ENCODE measurements around the gene FZD7. TPM values are rescaled to one million over a fixed set of nuclear protein-coding genes. Genes with fewer than 3 reads are reported as not detected.

FZD7 gene
- polyA plus RNA-seq, 1 donor = 64.1 TPM

- DNase-seq = peak; percentile 31
These were observed 3.0 kb downstream of the FZD7 start for GRCh38 chr2:202036601-202037037.

DNA sequence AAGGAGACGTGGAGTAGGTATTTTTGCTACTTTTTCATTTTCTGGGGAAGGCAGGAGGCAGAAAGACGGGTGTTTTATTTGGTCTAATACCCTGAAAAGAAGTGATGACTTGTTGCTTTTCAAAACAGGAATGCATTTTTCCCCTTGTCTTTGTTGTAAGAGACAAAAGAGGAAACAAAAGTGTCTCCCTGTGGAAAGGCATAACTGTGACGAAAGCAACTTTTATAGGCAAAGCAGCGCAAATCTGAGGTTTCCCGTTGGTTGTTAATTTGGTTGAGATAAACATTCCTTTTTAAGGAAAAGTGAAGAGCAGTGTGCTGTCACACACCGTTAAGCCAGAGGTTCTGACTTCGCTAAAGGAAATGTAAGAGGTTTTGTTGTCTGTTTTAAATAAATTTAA is 3.4 kb downstream of the FZD7 start:
- DNase-seq = peak; percentile 28

GRCh38 chr2:202038471-202039277 is 5.0 kb downstream of the FZD7 start:
- peak; percentile 26 for DNase-seq

- no peak for DNase-seq
These were observed 5.8 kb downstream of the FZD7 start for GRCh38 chr2:202039278-202040078.

DNA sequence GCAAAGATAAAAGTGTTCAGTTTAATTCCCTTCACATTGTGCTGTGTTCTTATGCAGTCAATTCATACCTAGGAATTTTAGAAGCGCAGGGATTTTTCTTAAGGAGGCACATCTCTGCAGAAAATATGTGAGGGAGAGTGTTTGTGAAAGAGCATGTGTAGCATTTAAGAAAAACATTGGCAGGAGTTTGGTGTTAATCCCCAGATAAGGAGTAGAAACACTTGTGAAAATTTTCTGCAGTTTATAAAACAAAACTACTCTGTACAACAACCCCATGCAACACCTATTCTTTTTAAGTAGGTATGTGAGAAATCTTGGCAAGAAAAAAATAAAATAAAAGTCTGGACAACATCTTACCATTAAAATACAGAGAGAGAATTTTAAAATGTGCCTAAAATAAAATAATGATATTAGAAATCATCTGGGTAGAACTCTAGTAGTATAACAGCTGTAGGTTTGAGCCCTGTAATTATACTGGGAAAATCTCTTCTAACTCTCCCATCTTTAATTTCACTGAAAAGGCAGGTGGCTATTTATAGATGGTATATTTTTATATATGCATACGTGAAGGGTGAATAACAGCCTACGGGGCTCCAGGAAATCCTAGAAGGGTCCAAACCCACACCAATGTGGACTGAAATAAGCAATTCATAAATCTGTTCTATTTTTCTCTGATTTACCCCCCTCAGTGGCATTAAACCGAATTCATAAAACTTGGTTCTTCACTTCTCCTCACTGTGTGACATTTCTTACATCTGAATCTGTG is 6.6 kb downstream of the FZD7 start:
- DNase-seq = no peak

DNA sequence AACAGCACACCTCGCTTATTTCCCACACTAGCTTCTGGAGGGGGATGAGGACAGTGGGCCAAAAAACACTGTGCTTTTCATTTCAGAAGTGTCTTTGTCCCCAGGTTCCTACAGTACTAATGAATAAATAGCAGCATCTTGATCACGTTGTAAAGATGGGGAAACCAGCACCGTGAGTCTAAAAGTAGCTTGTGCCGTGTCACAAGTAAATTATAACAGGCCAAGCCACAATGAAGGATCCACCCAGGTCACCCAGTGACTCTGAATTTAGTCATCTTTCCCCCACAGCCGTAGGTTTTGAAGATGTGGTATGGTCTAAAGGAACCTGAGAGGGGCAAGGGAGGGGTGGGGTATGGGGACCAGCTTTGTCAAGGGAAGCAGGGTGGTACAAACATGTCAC is 8.8 kb downstream of the FZD7 start:
- DNase-seq = no peak

GRCh38 chr2:202043475-202043874 is 9.8 kb downstream of the FZD7 start:
- DNase-seq = no peak

DNA sequence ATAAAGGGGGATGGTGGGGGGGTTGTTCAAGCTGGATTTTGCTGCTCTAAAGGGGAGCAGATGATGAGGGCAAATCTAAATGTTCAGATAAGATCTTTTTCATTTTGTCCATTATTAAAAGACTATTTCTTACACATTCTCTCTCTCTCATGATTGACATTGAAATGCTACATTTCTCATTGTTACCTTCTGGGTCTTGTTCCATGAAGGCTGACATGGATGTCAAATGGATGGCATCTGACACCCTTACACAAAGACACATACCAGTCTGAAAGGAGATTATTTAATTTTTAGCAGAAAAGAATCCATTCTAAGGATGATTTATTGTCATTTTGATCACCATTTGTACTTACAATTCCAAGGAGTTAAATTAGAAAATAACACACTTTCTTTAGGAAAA is 11.1 kb downstream of the FZD7 start:
- DNase-seq = no peak

GRCh38 chr2:202046572-202046971 is 12.9 kb downstream of the FZD7 start:
- no peak for DNase-seq

GRCh38 chr2:202049092-202049728 is 15.6 kb downstream of the FZD7 start:
- no peak for DNase-seq

DNA sequence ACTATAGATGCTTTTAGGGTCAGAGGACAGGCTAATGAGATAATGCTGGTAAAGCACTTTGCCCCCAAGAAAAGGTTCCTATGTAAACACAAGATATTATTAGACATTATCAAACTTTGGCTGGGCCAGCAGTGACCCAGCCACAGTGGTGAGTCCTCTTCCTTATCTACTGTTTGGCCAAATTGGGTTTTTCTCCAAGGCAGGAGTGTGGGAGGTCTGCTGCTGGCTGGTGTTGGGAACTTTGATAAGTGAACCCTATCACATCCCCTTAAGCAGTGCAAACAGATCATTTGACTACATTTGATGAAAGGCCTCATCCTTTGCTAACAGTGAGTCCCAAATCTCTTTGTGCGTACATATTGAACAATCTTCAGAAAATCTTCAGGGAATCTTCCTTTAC is 16.2 kb downstream of the FZD7 start:
- DNase-seq = no peak

DNA sequence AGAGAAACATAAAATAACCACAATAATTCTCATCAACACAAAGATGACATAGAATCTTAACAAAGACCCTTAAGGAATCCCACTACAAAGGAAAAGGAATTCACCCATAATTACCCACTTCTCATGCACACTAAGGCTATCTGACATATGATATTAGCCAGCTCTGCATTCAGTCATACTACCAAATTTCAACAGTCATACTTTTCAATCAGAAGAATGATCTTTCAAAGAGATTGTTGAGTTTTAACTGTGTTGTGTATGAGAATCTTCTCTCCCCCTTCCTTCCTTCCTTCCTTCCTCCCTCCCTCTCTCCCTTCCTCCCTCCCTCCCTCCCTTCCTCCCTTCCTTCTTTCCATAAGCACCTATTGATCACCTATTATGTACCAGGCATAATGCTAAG is 17.0 kb downstream of the FZD7 start:
- no peak for DNase-seq

DNA sequence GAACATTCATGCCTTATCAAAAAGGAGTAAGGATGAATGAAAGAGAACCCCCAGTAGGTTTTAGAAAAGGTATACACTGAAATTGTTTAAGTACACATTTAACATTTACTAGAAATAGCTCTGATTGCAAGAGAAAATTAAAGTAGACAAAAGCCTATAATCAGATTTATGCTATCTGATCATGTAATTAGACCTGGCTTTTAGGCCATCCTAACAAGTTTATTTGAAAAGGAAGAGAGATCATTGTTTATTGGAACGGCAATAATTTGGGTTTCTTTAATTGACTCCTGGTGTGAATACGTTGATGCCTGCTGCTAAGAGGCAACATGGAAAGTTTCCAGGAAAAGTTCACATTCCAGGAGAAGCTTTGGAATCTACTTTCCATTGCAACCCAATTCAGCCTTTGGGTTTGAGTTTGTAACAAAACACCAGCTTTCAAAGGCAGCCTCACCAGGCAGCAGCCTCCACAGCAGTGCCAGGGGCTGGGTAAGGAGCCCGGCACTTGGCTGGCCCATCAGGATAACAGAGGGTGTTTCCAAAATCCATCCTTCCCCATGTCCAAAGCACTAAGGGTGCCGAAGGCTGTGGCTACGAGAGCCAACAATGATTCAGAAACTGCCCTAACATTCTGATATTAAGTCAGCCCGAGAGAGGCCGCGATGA is 18.0 kb downstream of the FZD7 start:
- no peak for DNase-seq

DNA sequence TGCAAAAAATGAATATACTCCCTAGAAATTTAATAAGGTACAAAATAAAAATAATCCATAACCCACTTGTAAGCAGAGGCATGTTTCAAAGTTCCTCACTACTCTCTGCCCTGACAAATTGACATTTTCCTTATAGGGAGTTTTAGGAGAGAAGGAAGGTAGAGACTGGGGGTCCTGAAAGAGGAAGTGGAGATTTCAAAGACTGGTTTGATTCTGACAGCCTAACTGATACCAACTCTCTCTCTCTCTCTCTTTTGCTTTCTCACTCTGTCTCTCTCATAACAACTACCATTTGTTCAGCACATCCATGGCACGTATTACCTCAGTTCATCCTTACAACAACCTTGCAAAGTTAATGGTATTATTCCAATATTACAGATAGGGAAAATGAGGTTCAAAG is 18.6 kb downstream of the FZD7 start:
- DNase-seq = no peak

- no peak for DNase-seq
These were observed 21.0 kb downstream of the FZD7 start for GRCh38 chr2:202054679-202055078.

DNA sequence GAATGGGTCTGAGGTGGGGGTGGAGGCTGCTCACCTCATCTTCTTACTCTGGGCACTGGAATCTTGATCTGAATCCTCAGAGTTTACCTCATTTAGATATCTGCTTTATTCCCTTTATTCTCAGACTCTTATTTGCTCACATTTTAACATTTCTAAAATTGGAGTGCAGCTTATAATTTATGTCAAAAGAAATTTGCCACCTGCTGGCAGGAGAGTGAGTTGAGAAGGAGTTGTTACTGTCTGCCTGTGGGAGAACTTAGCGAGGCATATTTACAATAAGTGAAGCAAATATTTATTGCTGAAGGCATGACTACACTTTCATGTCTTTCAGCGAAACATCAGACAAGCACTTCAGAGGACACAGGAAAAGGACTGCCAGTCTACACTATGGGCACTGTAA is 23.0 kb downstream of the FZD7 start:
- DNase-seq = no peak

DNA sequence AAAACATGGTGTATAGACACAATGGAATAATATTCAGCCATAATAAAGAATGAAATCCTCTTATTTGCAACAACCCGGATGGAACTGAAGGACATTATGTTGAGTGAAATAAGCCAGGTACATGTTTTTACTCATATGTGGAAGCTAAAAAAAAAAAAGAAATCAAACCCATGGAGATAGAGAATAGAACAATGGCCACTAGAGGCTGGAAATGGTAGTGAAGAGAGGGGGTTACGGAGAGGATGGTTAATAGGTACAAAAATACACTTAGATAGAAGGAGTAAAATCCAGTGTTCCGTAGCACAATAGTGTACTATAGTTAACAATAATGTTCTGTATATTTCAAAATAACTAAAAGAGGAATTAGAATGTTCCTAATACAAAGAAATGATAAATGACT is 26.6 kb downstream of the FZD7 start:
- DNase-seq = no peak

GRCh38 chr2:202061695-202062094 is 28.0 kb downstream of the FZD7 start:
- no peak for DNase-seq

GRCh38 chr2:202064171-202064880 is 30.7 kb downstream of the FZD7 start:
- DNase-seq = no peak

DNA sequence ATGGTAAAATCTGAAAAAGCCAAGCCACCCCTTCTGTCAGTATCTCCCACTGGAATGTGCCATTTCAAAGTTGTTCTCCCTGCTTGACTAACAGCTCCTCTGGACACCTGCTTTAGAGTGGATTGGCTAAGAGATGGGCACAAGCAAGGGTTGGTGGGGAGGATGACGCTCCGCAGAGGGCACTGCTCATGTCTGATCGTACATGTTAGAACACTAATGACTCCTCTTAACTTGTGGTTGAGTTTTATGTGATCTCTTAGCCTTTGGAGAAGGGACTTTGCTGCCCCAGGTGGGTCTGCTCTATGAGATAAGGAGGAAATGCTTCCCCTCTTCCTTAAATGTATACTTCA is 31.2 kb downstream of the FZD7 start:
- DNase-seq = no peak

DNA sequence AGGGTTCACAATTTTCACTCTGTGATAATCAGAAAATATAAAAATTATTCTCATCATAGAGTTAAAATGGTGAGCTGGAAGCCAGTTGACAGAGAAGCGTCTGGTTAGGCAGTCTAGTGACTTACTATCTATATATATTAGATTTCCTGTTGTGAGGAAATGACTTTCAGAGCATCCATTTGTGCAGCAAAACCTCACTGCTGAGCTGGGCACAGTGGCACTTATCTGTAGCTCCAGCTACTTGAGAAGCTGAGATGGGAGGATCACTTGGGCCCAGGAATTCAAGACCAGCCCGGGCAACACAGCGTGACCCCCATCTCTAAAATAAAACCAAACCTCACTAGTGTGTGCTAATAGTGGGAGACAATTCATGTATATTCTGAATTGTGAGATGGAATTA is 32.2 kb downstream of the FZD7 start:
- no peak for DNase-seq
